NB4 (cell line): Measurements from ENCODE around the gene CHCT1.
"Not testable (repeated sequence)": the region's sequence is repeated elsewhere in the genome, so short reads cannot be mapped to it uniquely, and the experiment has no call there.

Source experiments
- DNase-seq: peaks from one replicate; pipeline ENCODE4 v3.0.0; 2010; ENCODE audit warnings: low read depth
- H3K4me3 ChIP-seq: one replicate; pipeline ENCODE4 v1.5.1; 2011; ENCODE audit warnings: mild to moderate bottlenecking, low read depth, low read length, moderate library complexity
- CTCF ChIP-seq: IDR thresholded peaks from one replicate; pipeline ENCODE4 v1.5.1; 2012; ENCODE audit warnings: low read depth, low read length
- MAX ChIP-seq: IDR thresholded peaks from 2 replicates; pipeline ENCODE4 v1.6.1; 2011; ENCODE audit warnings: low read depth, low read length
- MYC ChIP-seq: IDR thresholded peaks from 2 replicates; pipeline ENCODE4 v1.6.1; 2011; ENCODE audit warnings: low read depth, low read length
- POLR2A ChIP-seq: IDR thresholded peaks from 2 replicates; pipeline ENCODE4 v1.6.1; 2011; ENCODE audit warnings: mild to moderate bottlenecking; ENCODE audit not compliant: insufficient read length; ENCODE audit errors: extremely low read depth

The CHCT1 gene

GRCh38 chr17:60422162-60422665 is at the start of gene CHCT1:
Gene CHCT1, plus strand, starts transcription at chr17:60422489. Its CDS starts 104 bp downstream, at chr17:60422593.
- DNase-seq, result peak; percentile 17
- no peak for TF ChIP-seq MAX
- TF ChIP-seq MYC, result no peak
- TF ChIP-seq POLR2A, result no peak
- TF ChIP-seq CTCF, result no peak
- H3K4me3 ChIP-seq, result peak within 1 kb of the TSS; percentile 49

- TF ChIP-seq POLR2A (no peak), MAX (no peak), CTCF (no peak), MYC (no peak)
- no peak overlapping the region for H3K4me3 ChIP-seq
- DNase-seq, result peak; percentile 56
Measured at GRCh38 chr17:60372790-60373483, 49.4 kb upstream of the CHCT1 start.

GRCh38 chr17:60378187-60378586 is 44.1 kb upstream of the CHCT1 start:
- DNase-seq, result not testable (repeated sequence)

GRCh38 chr17:60379461-60379860 is 42.8 kb upstream of the CHCT1 start:
- not testable (repeated sequence) for DNase-seq, H3K4me3 ChIP-seq

More at GRCh38 chr17:60378187-60378586, 44.1 kb upstream of the CHCT1 start:
- not testable (repeated sequence) for H3K4me3 ChIP-seq

GRCh38 chr17:60381958-60382357 is 40.3 kb upstream of the CHCT1 start:
- H3K4me3 ChIP-seq, result no peak overlapping the region
- no peak for DNase-seq
- TF ChIP-seq MYC (no peak), MAX (no peak), CTCF (no peak), POLR2A (no peak)

GRCh38 chr17:60383379-60383778 is 38.9 kb upstream of the CHCT1 start:
- no peak for DNase-seq
- TF ChIP-seq MYC, result no peak
- no peak for TF ChIP-seq MAX
- no peak for TF ChIP-seq POLR2A
- no peak for TF ChIP-seq CTCF

GRCh38 chr17:60384921-60385320 is 37.4 kb upstream of the CHCT1 start:
- H3K4me3 ChIP-seq, result not testable (repeated sequence)

More at GRCh38 chr17:60383379-60383778, 38.9 kb upstream of the CHCT1 start:
- no peak overlapping the region for H3K4me3 ChIP-seq

More at GRCh38 chr17:60384921-60385320, 37.4 kb upstream of the CHCT1 start:
- DNase-seq, result not testable (repeated sequence)
